Measurements from ENCODE around the gene ZNF511.
A peak's percentile ranks its signal among the peaks of the same experiment; 100 is the strongest.

ZNF511 gene

GRCh38 chr10:133329491-133330202, 20.9 kb downstream of the ZNF511 start (continued):
- TF ChIP-seq FEZF1 (tag by site-specific recombination; IDR thresholded peaks at IDR 0.05) (no peak), ZNF311 (tag by site-specific recombination; IDR thresholded peaks at IDR 0.05; ENCODE audit: borderline replicate concordance) (no peak), KLF17 (tag by site-specific recombination; IDR thresholded peaks at IDR 0.05) (0 out of 2 replicates have a peak, but pooled peaks have one; percentile 58), ZNF366 (tag by site-specific recombination; conservative IDR thresholded peaks at IDR 0.05) (no peak), ZSCAN30 (tag by site-specific recombination; IDR thresholded peaks at IDR 0.05) (peak; percentile 78; the same call in 1 of the 2 replicates), PRDM6 (tag by site-specific recombination; IDR thresholded peaks at IDR 0.05) (no peak), EGR2 (tag by site-specific recombination; IDR thresholded peaks at IDR 0.05; ENCODE audit: low read depth) (no peak), ZBTB6 (tag by site-specific recombination; IDR thresholded peaks at IDR 0.05) (no peak), ZNF521 (tag by site-specific recombination; IDR thresholded peaks at IDR 0.05) (no peak), WT1 (tag by site-specific recombination; IDR thresholded peaks at IDR 0.05) (no peak), ZNF362 (tag by site-specific recombination; IDR thresholded peaks at IDR 0.05) (no peak), ZBTB7A (tag by site-specific recombination; IDR thresholded peaks at IDR 0.05; ENCODE audit: low read depth) (no peak)

- Histone ChIP-seq H3K36me3 (ENCODE audit: control insufficient read depth in 2 of 2, insufficient read depth in 1 of 2, low read length in 2 of 2) (no peaks in the 10 kb centered on the region), H3K4me3 (ENCODE audit: low read depth, low read length) (no peak overlapping the region), H3K27ac (ENCODE audit: extremely low read depth, low read depth, low read length) (no peak overlapping the region), H3K9me3 (ENCODE audit: control insufficient read depth, insufficient read depth, low read depth, low read length) (no peaks in the 10 kb centered on the region), H3K4me1 (ENCODE audit: control insufficient read depth, insufficient read depth, low read length) (peaks cover 5% of the 10 kb centered on the region; the same call in 1 of the 2 replicates)
- TF ChIP-seq ZNF449 (tag by site-specific recombination; IDR thresholded peaks at IDR 0.05) (no peak), ZNF121 (tag by site-specific recombination; IDR thresholded peaks at IDR 0.05) (no peak), KLF10 (tag by site-specific recombination; IDR thresholded peaks at IDR 0.05) (no peak), ZFP3 (tag by site-specific recombination; IDR thresholded peaks at IDR 0.05; ENCODE audit: low read depth) (no peak), KLF9 (tag by site-specific recombination; IDR thresholded peaks at IDR 0.05; ENCODE audit: low read depth) (no peak), TCF7L2 (IDR thresholded peaks at IDR 0.05; ENCODE audit: borderline replicate concordance, low read depth, low read length) (no peak), ZNF510 (tag by site-specific recombination; IDR thresholded peaks at IDR 0.05; ENCODE audit: insufficient replicate concordance) (no peak), ZNF558 (tag by site-specific recombination; IDR thresholded peaks at IDR 0.05) (no peak)
- ChIA-PET POLR2A (no interaction called here), CTCF (no interaction called here)
These were observed 24.4 kb downstream of the ZNF511 start for GRCh38 chr10:133332936-133333699.

All from HEK293 (cell line).